ENCODE data around the gene CDAN1.
A peak's percentile ranks its signal among the peaks of the same experiment; 100 is the strongest.

CDAN1 gene

GRCh38 chr15:42721016-42721415 is 15.9 kb downstream of the CDAN1 start:
- Mint-ChIP-seq H3K27me3 (ENCODE audit: low read depth) (no peaks in the 10 kb centered on the region), H3K4me1 (no peaks in the 10 kb centered on the region), H3K27ac (no peak overlapping the region), H3K9me3 (no peaks in the 10 kb centered on the region), H3K4me3 (no peak overlapping the region), H3K36me3 (ENCODE audit: low read depth) (peaks cover 32% of the 10 kb centered on the region)
- TF ChIP-seq CTCF (IDR thresholded peaks at IDR 0.05; ENCODE audit: unreplicated experiment in 3 of 3), result no peak

- Mint-ChIP-seq H3K27ac (peak overlapping the region in 1 of 3 experiments; percentile 30), H3K9me3 (no peaks in the 10 kb centered on the region), H3K4me1 (no peaks in the 10 kb centered on the region), H3K36me3 (ENCODE audit: low read depth) (peaks cover 29% of the 10 kb centered on the region), H3K27me3 (ENCODE audit: low read depth) (no peaks in the 10 kb centered on the region), H3K4me3 (no peak overlapping the region)
- no peak for TF ChIP-seq CTCF (IDR thresholded peaks at IDR 0.05; ENCODE audit: unreplicated experiment in 3 of 3)
Observed at GRCh38 chr15:42720071-42720470, 16.9 kb downstream of the CDAN1 start.

GRCh38 chr15:42719043-42719442 is 17.9 kb downstream of the CDAN1 start:
- no peaks in the 10 kb centered on the region for H3K4me1 Mint-ChIP-seq
- no peak overlapping the region for H3K4me3 Mint-ChIP-seq
- no peaks in the 10 kb centered on the region for H3K9me3 Mint-ChIP-seq
- H3K36me3 Mint-ChIP-seq (ENCODE audit: low read depth), result peaks cover 21% of the 10 kb centered on the region
- no peaks in the 10 kb centered on the region for H3K27me3 Mint-ChIP-seq (ENCODE audit: low read depth)
- no peak overlapping the region for H3K27ac Mint-ChIP-seq
- no peak for TF ChIP-seq CTCF (IDR thresholded peaks at IDR 0.05; ENCODE audit: unreplicated experiment in 3 of 3)

- no peak overlapping the region for H3K4me3 Mint-ChIP-seq
- H3K27ac Mint-ChIP-seq, result no peak overlapping the region
- H3K27me3 Mint-ChIP-seq (ENCODE audit: low read depth), result no peaks in the 10 kb centered on the region
- H3K4me1 Mint-ChIP-seq, result no peaks in the 10 kb centered on the region
- H3K9me3 Mint-ChIP-seq, result no peaks in the 10 kb centered on the region
- no peak for TF ChIP-seq CTCF (IDR thresholded peaks at IDR 0.05; ENCODE audit: unreplicated experiment in 3 of 3)
- H3K36me3 Mint-ChIP-seq (ENCODE audit: low read depth), result peaks cover 11% of the 10 kb centered on the region
Observed at GRCh38 chr15:42716626-42717025, 20.3 kb downstream of the CDAN1 start.

- Mint-ChIP-seq H3K27me3 (ENCODE audit: low read depth) (no peaks in the 10 kb centered on the region), H3K27ac (no peak overlapping the region), H3K9me3 (no peaks in the 10 kb centered on the region), H3K4me1 (no peaks in the 10 kb centered on the region), H3K4me3 (no peak overlapping the region), H3K36me3 (ENCODE audit: low read depth) (peaks cover 11% of the 10 kb centered on the region)
- TF ChIP-seq CTCF (IDR thresholded peaks at IDR 0.05; ENCODE audit: unreplicated experiment in 3 of 3), result no peak
Observed at GRCh38 chr15:42716125-42716524, 20.8 kb downstream of the CDAN1 start.

GRCh38 chr15:42712584-42712983 is 24.3 kb downstream of the CDAN1 start:
- H3K4me1 Mint-ChIP-seq, result no peaks in the 10 kb centered on the region
- H3K27me3 Mint-ChIP-seq (ENCODE audit: low read depth), result no peaks in the 10 kb centered on the region
- H3K27ac Mint-ChIP-seq, result no peak overlapping the region
- no peak for TF ChIP-seq CTCF (IDR thresholded peaks at IDR 0.05; ENCODE audit: unreplicated experiment in 3 of 3)
- H3K9me3 Mint-ChIP-seq, result no peaks in the 10 kb centered on the region
- H3K4me3 Mint-ChIP-seq, result no peak overlapping the region
- H3K36me3 Mint-ChIP-seq (ENCODE audit: low read depth), result peaks cover 7% of the 10 kb centered on the region

Measured in nephron (organoid).